Epithelial cell of esophagus (primary cell): Measurements from ENCODE around the gene KSR1.

Source experiments
- DNase-seq: peaks from one replicate; pipeline ENCODE4 v3.0.0; 2010; ENCODE audit warnings: low read depth
- H3K4me3 ChIP-seq: 2 replicates; pipeline ENCODE4 v1.5.1; 2011; ENCODE audit warnings: mild to moderate bottlenecking, low read length, control low read depth
- TF ChIP-seq, protein P1 (sequence below): IDR thresholded peaks from 2 replicates; pipeline ENCODE4 v1.5.1; 2011; ENCODE audit warnings: low read depth, mild to moderate bottlenecking, low read length, control low read depth, inconsistent platforms; ENCODE audit not compliant: insufficient read depth; ENCODE audit errors: missing control alignments

KSR1 gene

DNA sequence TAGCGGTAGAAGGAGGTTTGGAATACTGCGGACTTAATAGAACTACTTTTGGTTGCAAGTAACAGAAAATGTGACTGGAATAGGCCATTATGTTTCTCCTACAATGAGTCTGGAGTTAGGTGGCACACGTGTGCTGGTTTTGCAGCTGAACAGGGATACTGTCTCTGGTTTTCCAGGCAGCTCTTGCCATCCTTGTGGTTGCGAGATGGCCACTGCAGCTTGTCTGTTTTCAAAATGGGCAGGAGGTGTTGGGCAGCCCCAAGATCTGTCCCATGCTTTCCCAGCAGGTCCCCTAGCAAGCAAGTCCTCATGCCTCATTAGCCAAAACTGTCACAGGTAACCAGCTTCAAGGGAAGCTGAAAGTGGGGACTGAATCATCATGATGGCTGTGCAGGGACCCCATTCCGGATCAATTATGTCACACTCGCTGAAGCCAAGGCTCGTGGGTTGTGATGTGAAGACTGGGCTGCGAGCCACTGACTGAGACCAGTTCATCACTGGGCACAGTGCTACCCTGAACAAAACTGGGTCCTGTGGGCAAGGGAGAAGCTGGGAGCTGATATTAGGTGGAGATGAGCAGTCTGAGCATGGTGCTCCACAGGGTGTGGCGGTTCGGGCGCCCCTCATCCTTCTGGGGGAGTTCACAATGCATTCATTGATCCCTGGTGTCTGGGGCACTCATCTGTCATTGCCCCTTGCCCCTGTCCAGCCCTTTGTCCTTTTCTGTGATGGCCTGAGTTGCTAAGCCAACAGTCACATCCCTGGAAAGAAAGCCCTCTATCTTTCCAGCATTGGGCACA is 82.1 kb downstream of the KSR1 start:
- no peak overlapping the region for H3K4me3 ChIP-seq
- TF ChIP-seq, protein P1, sequence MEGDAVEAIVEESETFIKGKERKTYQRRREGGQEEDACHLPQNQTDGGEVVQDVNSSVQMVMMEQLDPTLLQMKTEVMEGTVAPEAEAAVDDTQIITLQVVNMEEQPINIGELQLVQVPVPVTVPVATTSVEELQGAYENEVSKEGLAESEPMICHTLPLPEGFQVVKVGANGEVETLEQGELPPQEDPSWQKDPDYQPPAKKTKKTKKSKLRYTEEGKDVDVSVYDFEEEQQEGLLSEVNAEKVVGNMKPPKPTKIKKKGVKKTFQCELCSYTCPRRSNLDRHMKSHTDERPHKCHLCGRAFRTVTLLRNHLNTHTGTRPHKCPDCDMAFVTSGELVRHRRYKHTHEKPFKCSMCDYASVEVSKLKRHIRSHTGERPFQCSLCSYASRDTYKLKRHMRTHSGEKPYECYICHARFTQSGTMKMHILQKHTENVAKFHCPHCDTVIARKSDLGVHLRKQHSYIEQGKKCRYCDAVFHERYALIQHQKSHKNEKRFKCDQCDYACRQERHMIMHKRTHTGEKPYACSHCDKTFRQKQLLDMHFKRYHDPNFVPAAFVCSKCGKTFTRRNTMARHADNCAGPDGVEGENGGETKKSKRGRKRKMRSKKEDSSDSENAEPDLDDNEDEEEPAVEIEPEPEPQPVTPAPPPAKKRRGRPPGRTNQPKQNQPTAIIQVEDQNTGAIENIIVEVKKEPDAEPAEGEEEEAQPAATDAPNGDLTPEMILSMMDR = no peak

DNA sequence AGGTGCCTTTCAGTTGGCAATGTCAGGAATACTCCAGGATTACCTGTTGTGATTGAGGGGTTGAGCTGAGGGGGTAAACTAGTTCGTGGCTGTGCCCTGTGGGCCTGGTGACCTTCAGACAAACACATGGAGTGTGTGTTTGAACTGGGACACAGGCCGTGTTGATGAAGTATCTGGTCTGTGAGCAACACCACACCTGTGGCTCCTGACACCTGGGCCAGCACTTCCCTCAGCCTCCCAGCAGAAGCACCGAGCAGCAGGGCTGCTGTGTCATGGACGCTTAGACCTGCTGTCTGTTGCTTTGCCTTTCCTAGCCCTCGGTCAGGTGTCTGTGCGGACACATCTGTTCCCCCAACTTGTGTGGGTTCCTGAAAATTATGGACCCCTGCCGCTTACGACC is 82.9 kb downstream of the KSR1 start:
- TF ChIP-seq, protein P1 = no peak
- H3K4me3 ChIP-seq = no peak overlapping the region
- DNase-seq = no peak

More for the DNA sequence above, 82.1 kb downstream of the KSR1 start:
- no peak for DNase-seq

DNA sequence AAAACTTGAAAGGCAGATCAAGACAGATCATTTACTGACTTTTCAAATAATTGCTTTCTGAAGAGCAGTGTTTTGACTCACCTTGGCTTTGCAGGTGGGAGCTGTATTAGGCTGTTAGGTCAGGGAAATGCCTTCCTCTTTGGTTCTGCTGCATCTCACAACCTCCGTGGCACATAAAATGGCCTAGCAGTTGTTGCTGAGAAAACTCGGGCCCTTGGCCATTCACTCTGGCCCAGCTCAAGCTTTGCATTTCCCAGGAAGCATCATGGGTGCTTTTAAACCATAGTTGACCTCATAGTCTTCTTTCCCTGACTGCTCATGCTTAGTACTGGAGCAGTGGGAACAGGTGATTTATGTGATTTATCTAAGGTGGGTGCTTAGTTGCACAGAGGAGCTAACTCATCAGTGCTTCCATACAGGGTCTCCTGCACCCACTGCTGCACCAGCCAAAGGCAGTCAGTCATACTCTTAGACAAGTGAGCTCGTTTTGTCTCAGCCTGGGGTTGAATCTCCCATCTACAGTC is 83.6 kb downstream of the KSR1 start:
- DNase-seq = no peak
- TF ChIP-seq, protein P1 = no peak
- H3K4me3 ChIP-seq = no peak overlapping the region

DNA sequence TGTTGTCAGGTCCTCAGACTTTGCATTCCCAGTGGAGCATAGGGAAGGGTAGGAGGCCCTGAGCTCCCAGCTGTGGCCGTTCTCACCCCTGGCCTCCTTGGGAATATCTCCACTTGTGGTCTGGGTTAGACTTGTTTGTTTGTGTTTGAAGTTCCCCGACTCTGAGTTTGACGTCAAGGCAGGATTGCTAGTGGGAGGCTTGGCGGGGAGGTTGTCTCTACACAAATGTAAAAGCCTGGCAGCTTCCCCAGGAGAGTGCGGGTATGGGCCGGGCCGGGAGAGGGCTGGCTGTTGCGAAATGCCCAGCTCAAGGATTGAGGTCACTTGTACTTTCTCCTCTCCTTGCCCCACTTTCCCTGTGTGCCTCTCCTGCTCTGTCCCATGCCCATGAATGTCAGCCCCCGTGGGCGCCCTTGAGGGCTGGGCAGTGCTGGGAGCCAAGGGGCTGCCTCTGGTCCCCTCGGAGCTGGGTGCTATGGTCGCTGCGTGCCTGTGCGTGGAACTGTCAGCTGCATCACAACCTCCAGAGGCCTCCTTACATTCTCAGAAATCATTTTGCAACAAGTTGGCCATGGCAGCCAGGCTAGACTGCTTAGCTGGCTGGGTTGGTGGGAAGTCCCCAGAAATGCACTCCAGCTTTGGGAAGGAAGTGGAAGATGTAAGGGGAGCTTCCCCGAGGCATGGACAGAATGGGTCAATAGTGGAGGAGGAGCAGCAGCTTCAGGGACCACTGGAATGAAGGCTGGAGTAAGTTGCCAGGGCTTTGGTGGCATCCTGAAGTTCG is 84.3 kb downstream of the KSR1 start:
- no peak overlapping the region for H3K4me3 ChIP-seq
- TF ChIP-seq, protein P1 = no peak
- peak; percentile 35 for DNase-seq

DNA sequence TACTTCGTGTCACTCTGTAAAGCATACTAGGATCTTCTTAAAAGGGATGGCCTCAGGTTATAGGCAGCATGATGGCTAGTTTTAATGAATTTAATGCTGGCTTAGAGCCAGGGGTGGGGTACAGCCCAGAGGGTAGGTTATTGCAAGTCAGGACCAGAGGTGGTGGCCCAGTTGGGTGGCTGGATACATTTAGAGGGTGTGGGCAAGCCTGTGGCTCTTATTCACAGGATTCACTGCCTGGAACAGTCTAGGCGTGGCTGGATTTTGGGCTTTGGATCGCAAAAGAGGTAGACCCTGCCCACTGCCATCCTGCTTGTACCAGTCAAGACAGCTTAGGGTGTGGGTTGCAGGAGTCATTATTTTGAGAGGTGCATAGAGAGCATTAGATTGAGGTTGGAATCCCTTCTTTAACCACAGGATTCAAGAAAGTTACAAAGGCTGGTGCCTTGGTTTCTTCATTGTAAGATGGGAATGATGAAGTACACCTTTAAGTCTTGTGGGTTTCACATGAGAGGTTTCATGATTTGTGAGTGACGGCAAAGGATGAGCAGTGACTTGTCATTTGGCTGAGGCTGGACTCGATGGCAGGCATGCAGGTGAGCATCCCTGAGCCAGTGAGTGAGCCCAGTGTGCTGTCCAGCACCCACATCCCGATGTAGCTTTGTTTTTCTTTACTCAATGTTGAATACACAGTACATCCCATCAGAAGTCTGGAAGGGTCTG is 85.2 kb downstream of the KSR1 start:
- DNase-seq = no peak
- TF ChIP-seq, protein P1 = no peak
- no peak overlapping the region for H3K4me3 ChIP-seq

DNA sequence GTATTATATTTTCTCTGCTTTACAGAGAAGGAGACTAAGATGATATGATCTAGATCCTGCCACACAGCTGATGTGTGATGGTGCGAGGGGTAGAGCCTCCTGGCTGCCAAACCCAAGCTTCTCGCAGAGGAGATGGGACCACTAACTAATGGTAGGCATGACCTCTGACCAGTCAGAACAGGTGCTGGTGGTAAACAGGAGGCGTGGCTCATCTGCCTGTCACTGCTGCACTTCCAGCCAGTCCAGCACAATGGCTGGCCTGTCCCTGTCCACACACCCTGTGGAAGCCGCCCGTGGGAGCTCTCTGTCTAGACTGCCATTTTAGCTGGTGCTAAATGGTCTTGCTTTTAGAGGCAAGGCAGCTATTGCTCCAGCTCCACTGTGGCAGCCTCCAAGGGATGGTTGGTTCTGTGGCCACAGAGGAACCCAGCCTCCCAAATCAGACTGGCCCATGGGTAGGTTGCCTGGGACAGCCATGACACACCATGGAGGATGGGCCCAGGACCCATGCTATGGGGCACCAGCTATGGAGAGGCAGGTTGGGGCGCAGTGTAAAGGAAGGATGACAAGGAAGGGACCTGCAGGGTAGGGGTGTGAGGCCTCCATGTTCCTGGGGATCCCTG is 86.7 kb downstream of the KSR1 start:
- H3K4me3 ChIP-seq = no peak overlapping the region
- TF ChIP-seq, protein P1 = no peak
- no peak for DNase-seq
